LNCAP (cell line): ENCODE measurements around the gene SYT7.
A peak's percentile ranks its signal among the peaks of the same experiment; 100 is the strongest.

Source experiments
- CTCF ChIP-seq: fragments of 450-650 bp; IDR thresholded peaks from 2 replicates; pipeline ENCODE4 v1.5.1; 2017; ENCODE audit warnings: mild to moderate bottlenecking

Gene SYT7

GRCh38 chr11:61586792-61587430 lies 6.0 kb upstream of the SYT7 start:
- TF ChIP-seq CTCF = no peak

GRCh38 chr11:61585115-61585514 lies 4.2 kb upstream of the SYT7 start:
- TF ChIP-seq CTCF = no peak

- TF ChIP-seq CTCF = no peak
Measured at GRCh38 chr11:61581931-61582330, 1.1 kb upstream of the SYT7 start.

- no peak for TF ChIP-seq CTCF
Measured at GRCh38 chr11:61580271-61580888, 496 bp downstream of the SYT7 start.

GRCh38 chr11:61579676-61580270 lies 1.1 kb downstream of the SYT7 start:
- no peak for TF ChIP-seq CTCF

GRCh38 chr11:61578819-61579675 lies 1.8 kb downstream of the SYT7 start:
- no peak for TF ChIP-seq CTCF

- peak; percentile 34 for TF ChIP-seq CTCF
Measured at GRCh38 chr11:61577383-61578118, 3.3 kb downstream of the SYT7 start.
